Spleen (tissue), 7 donors: ENCODE measurements around the gene NFATC2.

ENCODE experiments used
- POLR2AphosphoS5 ChIP-seq, 3 donors: sonication (generic); formaldehyde crosslinking; IDR thresholded peaks; one replicate each; pipeline ENCODE4 v1.5.1; 2017; ENCODE audit warnings: antibody characterized with exemption in 3 of 3
- TF ChIP-seq, protein P1 (sequence below), 11 experiments: fragments of 200-600 bp in 7 of 11; fragments of 450-650 bp in 4 of 11; sonication (generic) in 4 of 11; IDR thresholded peaks in 8 of 11; conservative IDR thresholded peaks in 3 of 11; 1 replicate in 7 of 11; 2 replicates in 4 of 11; pipeline versions ENCODE4 v1.4.0 to v1.8.0; 2016 to 2021; ENCODE audit warnings: antibody characterized with exemption in 11 of 11, inconsistent platforms in 4 of 11, mild to moderate bottlenecking in 1 of 11
- donor health status: DM: no; HTN: no; CAD: no; lungs with moderate emphysema.
- donor health status: DM: no; HTN: no; CAD: no.
- donor health status: DM: no; HTN: no; CAD: no.

DNA sequence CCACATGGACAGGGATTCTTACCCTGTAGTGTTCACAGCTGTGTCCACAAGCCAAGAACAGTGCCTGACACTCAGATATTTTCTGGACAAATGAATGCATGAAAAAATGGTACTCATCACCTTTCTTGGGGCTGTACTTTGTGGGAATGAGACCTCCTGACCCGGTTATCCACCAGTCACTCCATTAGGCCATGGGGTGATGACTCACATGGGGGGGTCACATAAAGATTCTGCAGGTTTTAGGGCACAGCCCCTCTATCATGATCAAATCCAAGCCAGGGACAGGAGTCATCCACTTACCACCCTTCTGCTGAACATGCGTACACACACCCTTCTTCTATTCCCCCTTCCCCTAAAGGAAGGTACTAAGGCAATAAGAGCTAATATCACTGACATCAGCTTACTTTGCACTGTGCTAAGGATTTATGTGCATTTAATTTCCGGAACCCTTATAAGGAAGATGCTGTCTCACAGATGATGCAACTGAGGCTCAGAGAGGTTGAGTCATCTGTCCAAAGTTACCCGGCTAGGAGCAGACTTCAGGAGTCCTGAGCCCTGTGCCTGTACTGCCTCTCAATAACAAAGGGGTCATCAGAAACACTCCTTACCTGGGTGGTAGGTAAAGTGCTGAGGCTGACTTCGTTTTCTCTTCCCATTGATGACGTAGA, 107.8 kb downstream of the NFATC2 start:
- TF ChIP-seq, protein P1, sequence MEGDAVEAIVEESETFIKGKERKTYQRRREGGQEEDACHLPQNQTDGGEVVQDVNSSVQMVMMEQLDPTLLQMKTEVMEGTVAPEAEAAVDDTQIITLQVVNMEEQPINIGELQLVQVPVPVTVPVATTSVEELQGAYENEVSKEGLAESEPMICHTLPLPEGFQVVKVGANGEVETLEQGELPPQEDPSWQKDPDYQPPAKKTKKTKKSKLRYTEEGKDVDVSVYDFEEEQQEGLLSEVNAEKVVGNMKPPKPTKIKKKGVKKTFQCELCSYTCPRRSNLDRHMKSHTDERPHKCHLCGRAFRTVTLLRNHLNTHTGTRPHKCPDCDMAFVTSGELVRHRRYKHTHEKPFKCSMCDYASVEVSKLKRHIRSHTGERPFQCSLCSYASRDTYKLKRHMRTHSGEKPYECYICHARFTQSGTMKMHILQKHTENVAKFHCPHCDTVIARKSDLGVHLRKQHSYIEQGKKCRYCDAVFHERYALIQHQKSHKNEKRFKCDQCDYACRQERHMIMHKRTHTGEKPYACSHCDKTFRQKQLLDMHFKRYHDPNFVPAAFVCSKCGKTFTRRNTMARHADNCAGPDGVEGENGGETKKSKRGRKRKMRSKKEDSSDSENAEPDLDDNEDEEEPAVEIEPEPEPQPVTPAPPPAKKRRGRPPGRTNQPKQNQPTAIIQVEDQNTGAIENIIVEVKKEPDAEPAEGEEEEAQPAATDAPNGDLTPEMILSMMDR (IDR thresholded peaks at IDR 0.05 in 8 of 11, conservative IDR thresholded peaks at IDR 0.05 in 3 of 11), result no peak
- no peak for TF ChIP-seq POLR2AphosphoS5 (IDR thresholded peaks at IDR 0.05)
